ENCODE results near the gene CASP3. TPM values are rescaled to one million over a fixed set of nuclear protein-coding genes. Genes with fewer than 3 reads are reported as not detected.
"Not testable (repeated sequence)": the region's sequence is repeated elsewhere in the genome, so short reads cannot be mapped to it uniquely, and the experiment has no call there.

The CASP3 gene
- total RNA-seq, 3 donors from 2014 or later: 29.7 to 48.6 (median 37.8) TPM

DNA sequence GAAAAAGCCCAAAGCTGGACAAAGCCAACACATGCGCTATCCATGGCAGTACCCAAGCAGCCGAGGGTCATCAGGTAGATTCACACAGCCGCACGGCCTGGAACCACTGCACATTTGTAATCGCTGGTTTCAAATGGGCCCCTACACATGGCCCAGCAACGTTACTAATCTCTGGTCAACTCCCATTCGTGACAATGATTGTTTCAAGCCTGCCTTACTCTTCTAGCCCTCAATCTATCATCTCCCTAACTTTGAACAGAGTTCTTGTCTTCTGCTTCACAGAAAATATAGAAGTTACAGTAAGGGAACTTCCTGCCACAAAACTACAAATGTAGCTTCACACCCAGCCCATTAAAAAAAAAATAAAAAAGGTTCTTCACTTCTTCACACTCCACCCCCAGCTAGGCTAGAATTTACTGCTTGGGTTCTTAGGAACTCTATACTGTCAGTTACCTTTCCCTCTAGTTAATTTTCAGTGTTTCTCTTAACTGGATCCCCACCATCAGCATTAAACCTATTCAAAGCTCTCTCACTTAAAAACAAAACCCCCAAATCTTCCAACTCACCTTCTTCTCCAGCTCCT lies 24.2 kb downstream of the CASP3 start:
- Histone ChIP-seq H3K4me1 (ENCODE audit: low read depth) (no peaks in the 10 kb centered on the region), H3K9me3 (no peaks in the 10 kb centered on the region), H3K36me3 (ENCODE audit: low read depth) (no peaks in the 10 kb centered on the region), H3K4me3 (no peak overlapping the region)
- DNase-seq: no peak
- TF ChIP-seq, protein P1, sequence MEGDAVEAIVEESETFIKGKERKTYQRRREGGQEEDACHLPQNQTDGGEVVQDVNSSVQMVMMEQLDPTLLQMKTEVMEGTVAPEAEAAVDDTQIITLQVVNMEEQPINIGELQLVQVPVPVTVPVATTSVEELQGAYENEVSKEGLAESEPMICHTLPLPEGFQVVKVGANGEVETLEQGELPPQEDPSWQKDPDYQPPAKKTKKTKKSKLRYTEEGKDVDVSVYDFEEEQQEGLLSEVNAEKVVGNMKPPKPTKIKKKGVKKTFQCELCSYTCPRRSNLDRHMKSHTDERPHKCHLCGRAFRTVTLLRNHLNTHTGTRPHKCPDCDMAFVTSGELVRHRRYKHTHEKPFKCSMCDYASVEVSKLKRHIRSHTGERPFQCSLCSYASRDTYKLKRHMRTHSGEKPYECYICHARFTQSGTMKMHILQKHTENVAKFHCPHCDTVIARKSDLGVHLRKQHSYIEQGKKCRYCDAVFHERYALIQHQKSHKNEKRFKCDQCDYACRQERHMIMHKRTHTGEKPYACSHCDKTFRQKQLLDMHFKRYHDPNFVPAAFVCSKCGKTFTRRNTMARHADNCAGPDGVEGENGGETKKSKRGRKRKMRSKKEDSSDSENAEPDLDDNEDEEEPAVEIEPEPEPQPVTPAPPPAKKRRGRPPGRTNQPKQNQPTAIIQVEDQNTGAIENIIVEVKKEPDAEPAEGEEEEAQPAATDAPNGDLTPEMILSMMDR (IDR thresholded peaks at IDR 0.05): no peak
- no peak for ATAC-seq
- intact Hi-C loops (cut with DNase I, micrococcal nuclease): no loop called here

DNA sequence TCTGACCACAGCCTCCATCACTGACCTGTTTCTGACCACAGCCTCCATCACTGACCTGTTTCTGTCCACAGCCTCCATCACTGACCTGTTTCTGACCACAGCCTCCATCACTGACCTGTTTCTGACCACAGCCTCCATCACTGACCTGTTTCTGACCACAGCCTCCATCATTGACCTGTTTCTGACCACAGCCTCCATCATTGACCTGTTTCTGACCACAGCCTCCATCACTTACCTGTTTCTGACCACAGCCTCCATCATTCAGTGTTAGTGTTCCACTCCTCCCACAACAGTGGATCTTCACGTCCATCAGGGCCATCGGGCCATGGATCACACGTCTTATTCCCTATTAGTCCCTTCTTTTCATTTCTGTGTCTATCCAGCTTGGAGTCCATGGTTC lies 24.7 kb downstream of the CASP3 start:
- H3K36me3 ChIP-seq (ENCODE audit: low read depth); DNase-seq; H3K4me1 ChIP-seq (ENCODE audit: low read depth); ATAC-seq; H3K9me3 ChIP-seq; intact Hi-C loops (cut with DNase I, micrococcal nuclease); H3K4me3 ChIP-seq: not testable (repeated sequence)

DNA sequence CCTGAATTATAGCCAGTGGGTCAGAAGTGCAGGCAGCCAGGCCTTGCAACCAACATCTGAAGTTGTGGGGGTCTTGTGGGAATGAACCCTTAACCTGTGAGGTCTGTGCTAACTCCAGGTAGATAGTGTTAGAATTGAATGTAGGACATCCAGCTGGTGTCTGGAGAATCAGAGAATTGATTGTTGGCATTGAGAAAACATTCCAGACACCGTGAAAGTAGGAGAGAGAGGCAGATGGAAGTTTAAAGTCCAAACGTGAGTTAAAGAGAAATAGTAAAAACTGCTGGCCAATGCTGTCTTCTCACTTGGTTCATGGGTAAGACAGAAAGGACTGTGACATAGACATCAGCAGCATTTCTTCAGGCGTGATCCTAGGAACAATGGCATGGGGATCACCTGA lies 27.7 kb downstream of the CASP3 start:
- no peaks in the 10 kb centered on the region for H3K36me3 ChIP-seq (ENCODE audit: low read depth)
- no peak overlapping the region for H3K4me3 ChIP-seq
- TF ChIP-seq, protein P1 (IDR thresholded peaks at IDR 0.05): no peak
- ATAC-seq (no peak), DNase-seq (no peak)
- H3K9me3 ChIP-seq: no peaks in the 10 kb centered on the region
- intact Hi-C loops (cut with DNase I, micrococcal nuclease): no loop called here
- no peaks in the 10 kb centered on the region for H3K4me1 ChIP-seq (ENCODE audit: low read depth)

DNA sequence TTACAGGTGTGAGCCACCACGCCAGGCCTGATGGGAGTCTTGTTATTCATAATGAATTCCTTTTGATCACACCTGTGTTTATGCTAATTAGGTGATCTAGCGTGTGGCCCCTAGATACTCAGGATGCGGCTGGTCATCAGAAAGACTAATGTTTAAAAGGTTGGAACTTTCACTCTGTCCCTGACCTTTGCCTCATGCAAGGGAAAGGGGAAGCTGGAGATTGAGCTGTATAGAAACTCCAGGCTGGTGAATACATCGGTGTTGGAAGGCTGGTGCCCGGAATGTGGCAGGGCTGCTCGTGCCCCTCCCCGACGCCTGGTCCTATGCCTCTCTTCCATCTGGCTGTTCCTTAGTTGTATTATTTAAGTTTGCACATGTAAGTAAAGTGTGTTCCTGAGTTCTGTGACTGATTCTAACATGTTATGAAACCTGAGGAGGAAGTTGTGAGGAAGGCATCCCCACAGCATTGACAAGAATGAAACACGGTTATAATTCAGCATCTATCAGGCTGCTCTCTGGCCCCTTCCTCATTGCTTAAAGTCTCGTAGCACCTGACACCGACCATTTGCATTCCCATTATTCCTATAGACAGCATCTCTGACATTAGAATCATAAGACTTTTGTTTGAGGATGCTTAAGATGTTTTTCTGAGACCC lies 28.9 kb downstream of the CASP3 start:
- DNase-seq (no peak), ATAC-seq (no peak)
- H3K4me1 ChIP-seq (ENCODE audit: low read depth): no peaks in the 10 kb centered on the region
- no peak overlapping the region for H3K4me3 ChIP-seq
- TF ChIP-seq, protein P1 (IDR thresholded peaks at IDR 0.05): no peak
- H3K9me3 ChIP-seq: no peaks in the 10 kb centered on the region
- intact Hi-C loops (cut with DNase I, micrococcal nuclease): no loop called here
- no peaks in the 10 kb centered on the region for H3K36me3 ChIP-seq (ENCODE audit: low read depth)

GRCh38 chr4:184617600-184618196 lies 31.5 kb downstream of the CASP3 start:
- no peaks in the 10 kb centered on the region for H3K36me3 ChIP-seq (ENCODE audit: low read depth)
- no peak overlapping the region for H3K4me3 ChIP-seq
- TF ChIP-seq, protein P1 (IDR thresholded peaks at IDR 0.05): no peak
- ATAC-seq (peak; percentile 49), DNase-seq (peak in 1 of 3 donors; percentile 20)
- intact Hi-C loops (cut with DNase I, micrococcal nuclease): no loop called here
- no peaks in the 10 kb centered on the region for H3K4me1 ChIP-seq (ENCODE audit: low read depth)
- peaks cover 7% of the 10 kb centered on the region for H3K9me3 ChIP-seq

All from mucosa of descending colon (tissue), 3 donors.